HG03565 (cell line): ENCODE data around the gene ATXN1.
"Not testable (repeated sequence)": the region's sequence is repeated elsewhere in the genome, so short reads cannot be mapped to it uniquely, and the experiment has no call there.

Experiments
- ATAC-seq: cut with Tn5 transposase; IDR thresholded peaks from one replicate; pipeline ENCODE4 v1.9.1; 2021; ENCODE audit warnings: mild to moderate bottlenecking, moderate library complexity; ENCODE audit not compliant: unreplicated experiment

The ATXN1 gene

GRCh38 chr6:16404456-16404855 is 356.8 kb downstream of the ATXN1 start:
- no peak for ATAC-seq

- ATAC-seq: no peak
Measured at GRCh38 chr6:16403831-16404230, 357.4 kb downstream of the ATXN1 start.

GRCh38 chr6:16402581-16402900 is 358.7 kb downstream of the ATXN1 start:
- ATAC-seq: no peak

- no peak for ATAC-seq
Measured at GRCh38 chr6:16400248-16400760, 361.0 kb downstream of the ATXN1 start.

- ATAC-seq: no peak
Measured at GRCh38 chr6:16399695-16400094, 361.6 kb downstream of the ATXN1 start.

- ATAC-seq: no peak
Measured at GRCh38 chr6:16399158-16399557, 362.1 kb downstream of the ATXN1 start.

- no peak for ATAC-seq
Measured at GRCh38 chr6:16398587-16398986, 362.7 kb downstream of the ATXN1 start.

- no peak for ATAC-seq
Measured at GRCh38 chr6:16397623-16398022, 363.6 kb downstream of the ATXN1 start.

GRCh38 chr6:16396497-16397319 is 364.6 kb downstream of the ATXN1 start:
- ATAC-seq: no peak

GRCh38 chr6:16394632-16395031 is 366.6 kb downstream of the ATXN1 start:
- ATAC-seq: no peak

- ATAC-seq: no peak
Measured at GRCh38 chr6:16393326-16393725, 367.9 kb downstream of the ATXN1 start.

GRCh38 chr6:16392010-16392409 is 369.2 kb downstream of the ATXN1 start:
- no peak for ATAC-seq

GRCh38 chr6:16391451-16391912 is 369.8 kb downstream of the ATXN1 start:
- ATAC-seq: no peak

- not testable (repeated sequence) for ATAC-seq
Measured at GRCh38 chr6:16390909-16391450, 370.3 kb downstream of the ATXN1 start.

- ATAC-seq: no peak
Measured at GRCh38 chr6:16389642-16390041, 371.6 kb downstream of the ATXN1 start.

GRCh38 chr6:16388488-16388887 is 372.8 kb downstream of the ATXN1 start:
- ATAC-seq: no peak

- ATAC-seq: no peak
Measured at GRCh38 chr6:16386057-16386456, 375.2 kb downstream of the ATXN1 start.

- no peak for ATAC-seq
Measured at GRCh38 chr6:16383607-16384206, 377.6 kb downstream of the ATXN1 start.

GRCh38 chr6:16381968-16382367 is 379.3 kb downstream of the ATXN1 start:
- not testable (repeated sequence) for ATAC-seq

- no peak for ATAC-seq
Measured at GRCh38 chr6:16380220-16380809, 380.9 kb downstream of the ATXN1 start.

- ATAC-seq: not testable (repeated sequence)
Measured at GRCh38 chr6:16378360-16378759, 382.9 kb downstream of the ATXN1 start.

GRCh38 chr6:16377470-16377869 is 383.8 kb downstream of the ATXN1 start:
- no peak for ATAC-seq
